HCT116 (cell line): ENCODE data around the gene CDH1. TPM values are rescaled to one million over a fixed set of nuclear protein-coding genes. Genes with fewer than 3 reads are reported as not detected.

Experiments used
- ATAC-seq: fragments of 200-7000 bp; cut with Tn5 transposase; 2 replicates; pipeline ENCODE4 v1.9.1; 2020; ENCODE audit warnings: mild to moderate bottlenecking, moderate library complexity
- BruUV-seq: library from RNA; stranded (reverse); fragments of 400-500 nt; replicated peaks from 2 replicates; lab custom pipeline; 2021; lab: Mats Ljungman, UMichigan
- CTCF ChIA-PET: fragments of 300-600 bp; sonication (Branson Sonifier 250); formaldehyde crosslinking; loops from one replicate; lab custom pipeline; 2021; ENCODE audit warnings: antibody characterized with exemption; lab: Charles Lee
- POLR2A ChIA-PET: fragments of 300-600, 350-600 bp; sonication (Branson Sonifier 250); formaldehyde crosslinking; loops from one replicate; lab custom pipeline; 2021; ENCODE audit warnings: antibody characterized with exemption; lab: Charles Lee
- RAD21 ChIA-PET, 2 experiments: fragments of 300-600 bp; sonication (Branson Sonifier 250); formaldehyde crosslinking; loops; one replicate each; lab custom pipeline; 2023; ENCODE audit warnings: low total read pairs in 2 of 2; ENCODE audit not compliant: uncharacterized antibody in 2 of 2, unreplicated experiment in 2 of 2, low non-redundant PET in 1 of 2; lab: Charles Lee
- DNase-seq: peaks from one replicate; pipeline ENCODE4 v3.0.0-alpha.2; 2010; ENCODE audit warnings: low read depth, low spot score
- H2AFZ ChIP-seq: fragments of 200-600 bp; shearing (Covaris generic), sonication (generic); 2 replicates; pipeline ENCODE4 v1.6.1; 2017; ENCODE audit warnings: low read depth, mixed run types, mixed read lengths, antibody characterized with exemption, low read length; ENCODE audit not compliant: poor library complexity, severe bottlenecking
- H3K27ac ChIP-seq: 2 replicates; pipeline ENCODE4 v1.5.1; 2012; ENCODE audit warnings: low read depth, low read length
- H3K27me3 ChIP-seq: fragments of 200-600 bp; sonication (generic); 2 replicates; pipeline ENCODE4 v1.6.1; 2016; ENCODE audit warnings: mixed run types, low read length, mixed read lengths; ENCODE audit not compliant: insufficient read depth
- H3K36me3 ChIP-seq, 2 experiments: fragments of 200-500 bp in 1 of 2; fragments of 200-600 bp in 1 of 2; sonication (Bioruptor generic) in 1 of 2; sonication (generic) in 1 of 2; 2 replicates each; pipeline versions ENCODE4 v1.5.1 to v1.6.1; 2014 to 2016; ENCODE audit warnings: low read length in 2 of 2, inconsistent platforms in 1 of 2, mixed read lengths in 1 of 2, mixed run types in 1 of 2; ENCODE audit not compliant: insufficient read depth in 2 of 2, control insufficient read depth in 1 of 2
- H3K4me1 ChIP-seq, 2 experiments: fragments of 200-600 bp in 1 of 2; sonication (generic) in 1 of 2; 2 replicates each; pipeline versions ENCODE4 v1.5.1 to v1.6.1; 2012 to 2017; ENCODE audit warnings: low read length in 2 of 2, inconsistent platforms in 1 of 2, mild to moderate bottlenecking in 1 of 2, mixed read lengths in 1 of 2, mixed run types in 1 of 2, moderate library complexity in 1 of 2; ENCODE audit not compliant: insufficient read depth in 2 of 2, control insufficient read depth in 1 of 2
- H3K4me2 ChIP-seq: fragments of 200-600 bp; sonication (generic); 2 replicates; pipeline ENCODE4 v1.6.1; 2017; ENCODE audit warnings: mixed run types, low read length, mixed read lengths
- H3K4me3 ChIP-seq, 2 experiments: fragments of 200-600 bp in 1 of 2; sonication (generic) in 1 of 2; replicated peaks in 1 of 2; 2 replicates each; pipeline ENCODE4 v1.5.1; 2011 to 2016; ENCODE audit warnings: low read length in 2 of 2, control low read depth in 1 of 2, low read depth in 1 of 2, mild to moderate bottlenecking in 1 of 2, mixed read lengths in 1 of 2, mixed run types in 1 of 2
- H3K79me2 ChIP-seq: fragments of 200-600 bp; sonication (generic); 2 replicates; pipeline ENCODE4 v1.6.1; 2017; ENCODE audit warnings: mild to moderate bottlenecking, mixed run types, low read length, moderate library complexity, mixed read lengths; ENCODE audit not compliant: insufficient read depth
- H3K9ac ChIP-seq: fragments of 200-600 bp; sonication (generic); 2 replicates; pipeline ENCODE4 v1.6.1; 2016; ENCODE audit warnings: low read length, mixed read lengths
- H3K9me2 ChIP-seq: fragments of 200-600 bp; sonication (generic), shearing (Covaris generic); 2 replicates; pipeline ENCODE4 v1.6.1; 2017; ENCODE audit warnings: mixed run types, mild to moderate bottlenecking, moderate library complexity; ENCODE audit not compliant: insufficient read depth
- H3K9me3 ChIP-seq, 2 experiments: fragments of 200-500 bp in 1 of 2; fragments of 200-600 bp in 1 of 2; sonication (Bioruptor generic) in 1 of 2; sonication (generic) in 1 of 2; 2 replicates each; pipeline ENCODE4 v1.6.1; 2014 to 2017; ENCODE audit warnings: low read length in 2 of 2, mixed read lengths in 2 of 2, inconsistent platforms in 1 of 2, low read depth in 1 of 2, mild to moderate bottlenecking in 1 of 2, mixed run types in 1 of 2, moderate library complexity in 1 of 2; ENCODE audit not compliant: control insufficient read depth in 1 of 2, insufficient read depth in 1 of 2
- H4K20me1 ChIP-seq: fragments of 200-600 bp; sonication (generic), shearing (Covaris generic); 2 replicates; pipeline ENCODE4 v1.6.1; 2017; ENCODE audit warnings: mixed run types, mild to moderate bottlenecking, moderate library complexity; ENCODE audit not compliant: insufficient read depth
- CBX3 ChIP-seq: IDR thresholded peaks from 2 replicates; pipeline ENCODE4 v1.6.1; 2012; ENCODE audit warnings: low read depth
- ELF1 ChIP-seq: IDR thresholded peaks from 2 replicates; pipeline ENCODE4 v1.6.1; 2012; ENCODE audit warnings: low read depth, borderline replicate concordance
- EZH2phosphoT487 ChIP-seq: fragments of 200-600 bp; IDR thresholded peaks from 2 replicates; pipeline ENCODE4 v1.6.1; 2018; ENCODE audit warnings: antibody characterized with exemption, borderline replicate concordance
- FOSL1 ChIP-seq: IDR thresholded peaks from 2 replicates; pipeline ENCODE4 v1.6.1; 2012; ENCODE audit warnings: low read depth
- RAD21 ChIP-seq: IDR thresholded peaks from 2 replicates; pipeline ENCODE4 v1.6.1; 2012; ENCODE audit warnings: low read depth, mild to moderate bottlenecking
- SIN3A ChIP-seq: IDR thresholded peaks from 2 replicates; pipeline ENCODE4 v1.6.1; 2012; ENCODE audit warnings: low read depth
- SP1 ChIP-seq: IDR thresholded peaks from 2 replicates; pipeline ENCODE4 v1.6.1; 2012; ENCODE audit warnings: low read depth
- SRF ChIP-seq: IDR thresholded peaks from 2 replicates; pipeline ENCODE4 v1.6.1; 2012; ENCODE audit warnings: low read depth
- YY1 ChIP-seq: IDR thresholded peaks from 2 replicates; pipeline ENCODE4 v1.6.1; 2011; ENCODE audit warnings: low read length, low read depth, moderate library complexity, mild to moderate bottlenecking; ENCODE audit not compliant: insufficient replicate concordance; ENCODE audit errors: extremely low read depth
- ZNF274 ChIP-seq: fragments of 200-500 bp; sonication (Bioruptor generic); IDR thresholded peaks from 2 replicates; pipeline ENCODE4 v1.6.1; 2014; ENCODE audit warnings: mild to moderate bottlenecking, low read depth, low read length, inconsistent platforms
- intact Hi-C: fragments of 100-400 bp; cut with micrococcal nuclease; formaldehyde crosslinking; loops from 2 replicates; pipeline ENCODE4 v1.10.0; 2022
- total RNA-seq: library from RNA; stranded (reverse); gene quantifications from one replicate; pipeline ENCODE4 v1.2.1, GENCODE V29; 2021; ENCODE audit not compliant: unreplicated experiment
- TF ChIP-seq, protein P1 (sequence below): IDR thresholded peaks from 2 replicates; pipeline ENCODE4 v1.6.1; 2012; ENCODE audit warnings: low read depth
- TF ChIP-seq, protein P2 (sequence below): IDR thresholded peaks from 2 replicates; pipeline ENCODE4 v1.6.1; 2012
- TF ChIP-seq, protein P3 (sequence below): IDR thresholded peaks from 2 replicates; pipeline ENCODE4 v1.6.1; 2011; ENCODE audit warnings: mild to moderate bottlenecking, low read length, moderate library complexity; ENCODE audit not compliant: insufficient replicate concordance; ENCODE audit errors: extremely low read depth

Gene CDH1
- total RNA-seq, 1 experiment from 2014 or later = 73.2 TPM

DNA sequence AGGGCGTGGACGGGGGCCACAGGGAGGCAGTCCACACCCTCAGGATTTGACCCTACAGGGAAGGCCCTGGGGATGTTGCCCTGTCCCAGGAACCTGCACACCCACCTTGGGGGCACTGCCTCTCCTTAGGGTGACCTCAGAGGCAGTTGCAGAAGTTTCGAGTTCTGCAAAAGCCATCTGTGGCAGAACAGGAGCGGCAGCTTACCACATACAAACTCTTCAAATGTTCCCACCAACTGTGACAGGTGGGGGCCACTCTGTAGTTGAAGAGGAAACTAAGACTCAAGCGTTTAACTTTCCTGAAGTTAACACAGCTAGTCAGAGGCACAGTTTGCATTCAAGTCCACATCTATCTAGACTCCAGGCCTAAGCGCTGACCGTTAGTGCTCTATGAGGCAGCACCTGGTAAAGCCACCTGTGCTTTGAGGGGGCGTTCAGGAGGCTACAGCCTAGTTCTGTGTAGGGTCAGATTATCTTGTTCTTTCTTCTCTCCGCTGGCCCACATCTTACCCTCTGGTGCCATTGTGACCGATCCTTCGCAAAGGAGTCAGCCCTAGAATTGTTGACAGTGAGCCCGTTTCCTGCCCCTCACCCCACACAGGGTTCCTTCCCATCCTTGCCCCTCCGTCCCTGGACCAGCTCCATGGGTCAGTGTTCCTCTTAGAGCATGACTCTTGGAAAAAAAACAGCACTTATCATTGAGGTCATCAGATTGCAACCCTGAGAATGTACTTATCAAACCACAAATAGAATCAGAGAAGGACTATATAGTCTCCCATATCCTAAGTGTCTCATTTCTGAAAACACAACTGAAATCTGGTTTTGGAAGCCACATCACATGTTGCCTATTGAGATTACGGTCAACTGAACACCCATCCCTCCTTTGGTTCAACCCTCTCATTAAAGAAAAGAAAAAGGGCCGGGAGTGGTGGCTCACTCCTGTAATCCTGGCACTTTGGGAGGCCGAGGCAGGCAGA, 45.4 kb downstream of the CDH1 start:
- Histone ChIP-seq H3K9me3 (no peaks in the 10 kb centered on the region), H3K9me2 (no peaks in the 10 kb centered on the region), H3K27ac (no peak overlapping the region), H3K79me2 (no peaks in the 10 kb centered on the region; the same call in 1 of the 2 replicates), H3K4me1 (no peaks in the 10 kb centered on the region; a peak in 1 of 4 replicates), H2AFZ (no peak overlapping the region), H3K36me3 (no peaks in the 10 kb centered on the region), H3K27me3 (no peaks in the 10 kb centered on the region), H3K4me3 (no peak overlapping the region), H3K9ac (no peak overlapping the region), H4K20me1 (no peaks in the 10 kb centered on the region), H3K4me2 (no peak overlapping the region)
- TF ChIP-seq RAD21 = no peak
- no peak for TF ChIP-seq EZH2phosphoT487
- TF ChIP-seq ZNF274 = no peak
- TF ChIP-seq, protein P1, sequence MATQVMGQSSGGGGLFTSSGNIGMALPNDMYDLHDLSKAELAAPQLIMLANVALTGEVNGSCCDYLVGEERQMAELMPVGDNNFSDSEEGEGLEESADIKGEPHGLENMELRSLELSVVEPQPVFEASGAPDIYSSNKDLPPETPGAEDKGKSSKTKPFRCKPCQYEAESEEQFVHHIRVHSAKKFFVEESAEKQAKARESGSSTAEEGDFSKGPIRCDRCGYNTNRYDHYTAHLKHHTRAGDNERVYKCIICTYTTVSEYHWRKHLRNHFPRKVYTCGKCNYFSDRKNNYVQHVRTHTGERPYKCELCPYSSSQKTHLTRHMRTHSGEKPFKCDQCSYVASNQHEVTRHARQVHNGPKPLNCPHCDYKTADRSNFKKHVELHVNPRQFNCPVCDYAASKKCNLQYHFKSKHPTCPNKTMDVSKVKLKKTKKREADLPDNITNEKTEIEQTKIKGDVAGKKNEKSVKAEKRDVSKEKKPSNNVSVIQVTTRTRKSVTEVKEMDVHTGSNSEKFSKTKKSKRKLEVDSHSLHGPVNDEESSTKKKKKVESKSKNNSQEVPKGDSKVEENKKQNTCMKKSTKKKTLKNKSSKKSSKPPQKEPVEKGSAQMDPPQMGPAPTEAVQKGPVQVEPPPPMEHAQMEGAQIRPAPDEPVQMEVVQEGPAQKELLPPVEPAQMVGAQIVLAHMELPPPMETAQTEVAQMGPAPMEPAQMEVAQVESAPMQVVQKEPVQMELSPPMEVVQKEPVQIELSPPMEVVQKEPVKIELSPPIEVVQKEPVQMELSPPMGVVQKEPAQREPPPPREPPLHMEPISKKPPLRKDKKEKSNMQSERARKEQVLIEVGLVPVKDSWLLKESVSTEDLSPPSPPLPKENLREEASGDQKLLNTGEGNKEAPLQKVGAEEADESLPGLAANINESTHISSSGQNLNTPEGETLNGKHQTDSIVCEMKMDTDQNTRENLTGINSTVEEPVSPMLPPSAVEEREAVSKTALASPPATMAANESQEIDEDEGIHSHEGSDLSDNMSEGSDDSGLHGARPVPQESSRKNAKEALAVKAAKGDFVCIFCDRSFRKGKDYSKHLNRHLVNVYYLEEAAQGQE = no peak
- TF ChIP-seq SRF = no peak
- TF ChIP-seq, protein P2, sequence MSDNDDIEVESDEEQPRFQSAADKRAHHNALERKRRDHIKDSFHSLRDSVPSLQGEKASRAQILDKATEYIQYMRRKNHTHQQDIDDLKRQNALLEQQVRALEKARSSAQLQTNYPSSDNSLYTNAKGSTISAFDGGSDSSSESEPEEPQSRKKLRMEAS = no peak
- TF ChIP-seq SP1 = no peak
- TF ChIP-seq CBX3 = no peak
- TF ChIP-seq ELF1 = no peak
- TF ChIP-seq, protein P3, sequence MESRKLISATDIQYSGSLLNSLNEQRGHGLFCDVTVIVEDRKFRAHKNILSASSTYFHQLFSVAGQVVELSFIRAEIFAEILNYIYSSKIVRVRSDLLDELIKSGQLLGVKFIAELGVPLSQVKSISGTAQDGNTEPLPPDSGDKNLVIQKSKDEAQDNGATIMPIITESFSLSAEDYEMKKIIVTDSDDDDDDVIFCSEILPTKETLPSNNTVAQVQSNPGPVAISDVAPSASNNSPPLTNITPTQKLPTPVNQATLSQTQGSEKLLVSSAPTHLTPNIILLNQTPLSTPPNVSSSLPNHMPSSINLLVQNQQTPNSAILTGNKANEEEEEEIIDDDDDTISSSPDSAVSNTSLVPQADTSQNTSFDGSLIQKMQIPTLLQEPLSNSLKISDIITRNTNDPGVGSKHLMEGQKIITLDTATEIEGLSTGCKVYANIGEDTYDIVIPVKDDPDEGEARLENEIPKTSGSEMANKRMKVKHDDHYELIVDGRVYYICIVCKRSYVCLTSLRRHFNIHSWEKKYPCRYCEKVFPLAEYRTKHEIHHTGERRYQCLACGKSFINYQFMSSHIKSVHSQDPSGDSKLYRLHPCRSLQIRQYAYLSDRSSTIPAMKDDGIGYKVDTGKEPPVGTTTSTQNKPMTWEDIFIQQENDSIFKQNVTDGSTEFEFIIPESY = no peak
- TF ChIP-seq SIN3A = no peak
- TF ChIP-seq FOSL1 = no peak
- TF ChIP-seq YY1 = no peak
- no peak for ATAC-seq
- intact Hi-C loops = no loop called here
- CTCF ChIA-PET = no interaction called here
- RAD21 ChIA-PET = no interaction called here
- BruUV-seq = no TSS peak
- POLR2A ChIA-PET = no interaction called here
- no peak for DNase-seq
